A673 (cell line): Measurements from ENCODE around the gene PARD3.

Experiments used
- CTCF ChIP-seq: fragments of 300-800, 200-600 bp; sonication (generic); conservative IDR thresholded peaks from 2 replicates; pipeline ENCODE4 v1.5.1; 2017; ENCODE audit warnings: low read depth, mild to moderate bottlenecking, antibody characterized with exemption, low read length, moderate library complexity, mixed read lengths
- EZH2 ChIP-seq: fragments of 200-600 bp; sonication (generic); IDR thresholded peaks from 2 replicates; pipeline ENCODE4 v1.6.1; 2017; ENCODE audit warnings: borderline replicate concordance, low read depth, mild to moderate bottlenecking, mixed read lengths, antibody characterized with exemption, low read length; ENCODE audit not compliant: poor library complexity, severe bottlenecking

GRCh38 chr10:34428501-34428900, 386.6 kb downstream of the PARD3 start:
- TF ChIP-seq CTCF, result no peak
- no peak for TF ChIP-seq EZH2
